SK-N-SH (cell line): ENCODE measurements around the gene MLX.

Source experiments
- CTCF ChIP-seq: fragments of 200-600 bp; sonication (generic); IDR thresholded peaks from 2 replicates; pipeline ENCODE4 v1.6.1; 2017; ENCODE audit warnings: antibody characterized with exemption, mild to moderate bottlenecking, moderate library complexity
- EZH2phosphoT487 ChIP-seq: fragments of 200-600 bp; sonication (generic); IDR thresholded peaks from 2 replicates; pipeline ENCODE4 v1.6.1; 2017; ENCODE audit warnings: low read depth, mixed run types, mild to moderate bottlenecking, antibody characterized with exemption, moderate library complexity, borderline replicate concordance
- JUND ChIP-seq: IDR thresholded peaks from 2 replicates; pipeline ENCODE4 v1.4.0; 2012
- MAX ChIP-seq: IDR thresholded peaks from 2 replicates; pipeline ENCODE4 v1.4.0; 2012; ENCODE audit warnings: low read depth
- NFIC ChIP-seq: IDR thresholded peaks from 2 replicates; pipeline ENCODE4 v1.4.0; 2012; ENCODE audit warnings: borderline replicate concordance
- RAD21 ChIP-seq: IDR thresholded peaks from 2 replicates; pipeline ENCODE4 v1.6.1; 2012; ENCODE audit warnings: mild to moderate bottlenecking, low read length
- RFX5 ChIP-seq: IDR thresholded peaks from 2 replicates; pipeline ENCODE4 v1.6.1; 2012; ENCODE audit warnings: mild to moderate bottlenecking, improper control_type of control experiment, low read length
- TAF1 ChIP-seq: IDR thresholded peaks from 2 replicates; pipeline ENCODE4 v1.6.1; 2012; ENCODE audit warnings: low read depth, mild to moderate bottlenecking, low read length, moderate library complexity, borderline replicate concordance
- USF2 ChIP-seq: fragments of 150-350 bp; IDR thresholded peaks from 2 replicates; pipeline ENCODE4 v1.6.1; 2017; ENCODE audit warnings: antibody characterized with exemption, low read length, low read depth, borderline replicate concordance

GRCh38 chr17:42548993-42549755 lies 17.7 kb upstream of the MLX start:
- TF ChIP-seq CTCF (no peak), EZH2phosphoT487 (no peak), JUND (no peak), RAD21 (no peak), RFX5 (no peak), USF2 (no peak), TAF1 (no peak), NFIC (no peak), MAX (no peak)
